Fibroblast of mammary gland (primary cell): ENCODE data around the gene EPHA10.

ENCODE experiments used
- DNase-seq: peaks from one replicate; pipeline ENCODE4 v3.0.0-alpha.2; 2010; ENCODE audit warnings: low read depth
- H3K4me3 ChIP-seq: 2 replicates; pipeline ENCODE4 v1.5.1; 2011; ENCODE audit warnings: low read depth, mild to moderate bottlenecking, low read length, moderate library complexity; ENCODE audit not compliant: control insufficient read depth
- TF ChIP-seq, protein P1 (sequence below): conservative IDR thresholded peaks from 2 replicates; pipeline ENCODE4 v1.5.1; 2011; ENCODE audit warnings: low read depth, low read length, inconsistent platforms; ENCODE audit not compliant: control insufficient read depth, insufficient read depth

Gene EPHA10

DNA sequence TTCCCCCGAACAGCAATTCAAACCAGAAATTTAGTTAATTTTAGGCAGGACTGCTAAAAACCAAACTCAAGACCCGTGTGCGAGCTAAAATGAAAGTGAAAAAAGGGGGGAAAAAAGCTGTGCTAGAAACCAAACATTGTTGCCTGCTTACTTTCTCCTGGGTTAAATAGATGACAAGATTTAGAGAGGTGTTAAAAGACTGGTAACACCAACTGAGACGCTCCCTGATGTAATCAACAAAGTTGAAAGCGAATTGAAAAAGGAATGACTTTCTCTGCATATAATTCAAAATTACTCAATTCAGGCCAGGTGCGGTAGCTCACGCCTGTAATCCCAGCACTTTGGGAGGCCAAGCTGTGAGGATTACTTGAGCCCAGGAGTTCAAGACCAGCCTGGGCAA is 65.8 kb downstream of the EPHA10 start:
- no peak overlapping the region for H3K4me3 ChIP-seq
- TF ChIP-seq, protein P1, sequence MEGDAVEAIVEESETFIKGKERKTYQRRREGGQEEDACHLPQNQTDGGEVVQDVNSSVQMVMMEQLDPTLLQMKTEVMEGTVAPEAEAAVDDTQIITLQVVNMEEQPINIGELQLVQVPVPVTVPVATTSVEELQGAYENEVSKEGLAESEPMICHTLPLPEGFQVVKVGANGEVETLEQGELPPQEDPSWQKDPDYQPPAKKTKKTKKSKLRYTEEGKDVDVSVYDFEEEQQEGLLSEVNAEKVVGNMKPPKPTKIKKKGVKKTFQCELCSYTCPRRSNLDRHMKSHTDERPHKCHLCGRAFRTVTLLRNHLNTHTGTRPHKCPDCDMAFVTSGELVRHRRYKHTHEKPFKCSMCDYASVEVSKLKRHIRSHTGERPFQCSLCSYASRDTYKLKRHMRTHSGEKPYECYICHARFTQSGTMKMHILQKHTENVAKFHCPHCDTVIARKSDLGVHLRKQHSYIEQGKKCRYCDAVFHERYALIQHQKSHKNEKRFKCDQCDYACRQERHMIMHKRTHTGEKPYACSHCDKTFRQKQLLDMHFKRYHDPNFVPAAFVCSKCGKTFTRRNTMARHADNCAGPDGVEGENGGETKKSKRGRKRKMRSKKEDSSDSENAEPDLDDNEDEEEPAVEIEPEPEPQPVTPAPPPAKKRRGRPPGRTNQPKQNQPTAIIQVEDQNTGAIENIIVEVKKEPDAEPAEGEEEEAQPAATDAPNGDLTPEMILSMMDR: no peak
- DNase-seq: no peak

DNA sequence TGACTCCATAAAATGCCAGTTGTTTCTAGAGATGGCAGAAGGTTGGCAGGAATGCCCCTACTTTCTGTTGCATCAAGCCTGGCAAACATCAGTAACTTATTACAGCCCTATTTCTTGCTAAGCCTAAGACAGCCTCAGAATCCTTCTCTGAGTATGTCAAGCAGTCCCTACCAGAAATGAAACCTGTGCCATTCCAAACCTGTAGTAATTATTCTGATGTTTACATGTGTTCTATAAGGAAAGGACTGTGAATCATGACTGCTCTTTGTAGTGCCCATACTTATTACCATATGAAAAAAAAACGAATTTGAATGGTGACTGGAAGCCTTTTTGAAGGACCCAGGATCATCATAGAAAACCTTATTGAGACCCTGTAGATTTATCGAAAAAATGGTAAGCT is 67.2 kb downstream of the EPHA10 start:
- TF ChIP-seq, protein P1: no peak
- DNase-seq: no peak
- H3K4me3 ChIP-seq: no peak overlapping the region

DNA sequence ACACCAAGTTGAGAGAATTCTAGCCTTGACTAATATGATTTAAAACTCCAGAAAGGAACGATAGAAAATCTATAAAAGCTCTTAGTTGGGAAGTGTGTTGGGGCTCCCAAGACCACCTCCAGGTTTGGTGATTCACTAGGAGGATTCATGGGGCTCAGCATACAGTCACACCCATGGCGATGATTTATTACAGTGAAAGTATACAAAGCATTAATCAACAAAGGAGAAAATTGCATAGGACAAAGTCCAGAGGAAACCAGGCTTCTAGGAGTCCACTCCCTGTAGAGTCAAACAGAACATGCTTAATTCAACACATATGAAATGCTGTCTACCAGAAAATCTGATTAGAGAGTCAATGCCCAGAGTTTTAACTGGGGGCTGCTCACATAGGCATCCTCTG is 67.8 kb downstream of the EPHA10 start:
- TF ChIP-seq, protein P1: no peak
- DNase-seq: no peak
- no peak overlapping the region for H3K4me3 ChIP-seq

DNA sequence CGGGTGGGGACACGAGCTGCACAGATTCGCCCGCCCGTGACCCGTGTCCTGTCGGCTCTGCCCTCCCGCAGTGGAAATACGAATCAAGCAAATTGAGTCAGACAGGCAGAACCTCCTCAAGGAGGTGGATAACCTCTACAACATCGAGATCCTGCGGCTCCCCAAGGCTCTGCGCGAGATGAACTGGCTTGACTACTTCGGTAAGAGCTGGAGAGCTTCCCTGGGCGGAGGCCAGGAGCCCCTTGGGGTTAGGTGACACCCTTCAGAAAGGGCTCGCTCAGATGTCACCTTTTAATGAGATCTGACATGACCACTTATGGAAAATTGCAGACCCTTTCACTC is 72.1 kb downstream of the EPHA10 start:
- TF ChIP-seq, protein P1: no peak
- no peak for DNase-seq
- peak overlapping the region; percentile 97 for H3K4me3 ChIP-seq

DNA sequence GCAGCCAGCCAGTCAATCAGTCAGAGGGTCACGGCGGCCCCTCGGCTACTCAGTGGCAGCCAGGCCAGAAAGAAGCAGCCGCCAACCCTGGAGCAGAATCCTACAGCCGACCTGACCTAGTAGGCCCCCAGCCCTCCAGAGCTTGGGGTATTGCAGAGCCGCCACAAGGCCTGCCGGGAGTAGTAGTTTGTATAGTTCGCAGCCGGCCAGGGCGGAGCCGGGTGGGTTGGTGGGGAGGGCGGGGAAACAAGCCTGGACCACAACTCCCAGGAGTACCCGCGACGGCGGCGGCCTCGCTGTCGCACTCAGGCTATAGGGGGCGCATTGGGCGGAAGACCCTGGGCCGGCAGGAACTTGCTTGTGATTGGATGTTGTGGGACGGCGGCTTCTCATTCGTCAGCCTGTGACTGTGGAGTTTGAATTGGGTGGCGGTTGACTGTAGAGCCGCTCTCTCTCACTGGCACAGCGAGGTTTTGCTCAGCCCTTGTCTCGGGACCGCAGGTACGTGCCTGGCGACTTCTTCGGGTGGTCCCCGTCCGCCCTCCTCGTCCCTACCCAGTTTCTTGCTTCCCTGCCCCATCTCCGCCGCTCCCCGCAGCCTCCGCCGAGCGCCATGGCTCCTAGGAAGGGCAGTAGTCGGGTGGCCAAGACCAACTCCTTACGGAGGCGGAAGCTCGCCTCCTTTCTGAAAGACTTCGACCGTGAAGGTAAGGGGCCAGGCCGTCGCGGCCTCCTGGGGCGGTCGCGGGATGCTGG is 72.7 kb downstream of the EPHA10 start, which contains the start of gene CDCA8:
TSS of gene CDCA8 (plus strand) at position 439 of the 756 bp plus-strand sequence. CDS start at position 614, 175 bp downstream.
- DNase-seq: peak; percentile 96
- H3K4me3 ChIP-seq: peak within 1 kb of the TSS; percentile 97
- TF ChIP-seq, protein P1: peak; percentile 54

DNA sequence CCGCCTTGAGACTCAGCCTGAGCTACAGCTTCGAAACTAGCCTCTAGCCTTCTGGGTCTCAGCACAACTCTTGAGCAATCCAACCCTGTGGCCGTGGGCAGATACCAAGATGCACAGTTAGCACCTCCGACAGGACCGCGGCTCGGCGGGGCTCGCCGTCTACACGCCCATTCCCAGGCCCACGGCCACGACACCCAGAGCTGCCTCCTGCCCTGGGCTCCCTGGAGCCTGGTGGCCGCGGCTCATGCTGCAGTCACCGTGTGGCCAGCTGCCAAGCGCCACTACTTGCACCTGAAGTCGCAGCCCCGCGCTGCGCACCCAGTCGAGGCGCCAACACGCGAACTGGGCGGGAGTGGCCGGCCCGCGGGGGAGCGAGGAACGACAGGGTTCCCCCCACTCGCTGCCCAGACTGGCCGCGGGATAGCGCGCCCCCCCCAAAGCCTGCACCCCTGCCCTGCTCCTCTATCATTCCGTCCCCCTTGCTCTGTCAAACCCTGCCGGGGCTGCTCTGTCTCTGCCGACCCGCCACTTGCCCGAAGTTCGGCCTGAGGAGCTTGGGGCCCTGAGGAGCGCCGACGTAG is 73.3 kb downstream of the EPHA10 start:
- DNase-seq: peak; percentile 58
- H3K4me3 ChIP-seq: peak overlapping the region; percentile 70
- TF ChIP-seq, protein P1: no peak
